Neuronal stem cell (in vitro differentiated cells): Measurements from ENCODE around the gene TNIP1.

Experiments used
- DNase-seq: peaks from one replicate; pipeline ENCODE4 v3.0.0-alpha.2; 2013; ENCODE audit warnings: low spot score
- H2AFZ ChIP-seq: one replicate; pipeline ENCODE4 v1.6.1; 2013; ENCODE audit warnings: mild to moderate bottlenecking, low read length, inconsistent platforms
- H2AK5ac ChIP-seq: 2 replicates; pipeline ENCODE4 v1.6.1; 2013; ENCODE audit warnings: low read depth, mild to moderate bottlenecking, inconsistent platforms, low read length, moderate library complexity, mixed read lengths
- H2BK120ac ChIP-seq: 2 replicates; pipeline ENCODE4 v1.6.1; 2013; ENCODE audit warnings: low read depth, mild to moderate bottlenecking, inconsistent platforms, low read length, moderate library complexity, mixed read lengths
- H2BK12ac ChIP-seq: one replicate; pipeline ENCODE4 v1.6.1; 2013; ENCODE audit warnings: low read length, inconsistent platforms
- H2BK15ac ChIP-seq: 2 replicates; pipeline ENCODE4 v1.6.1; 2013; ENCODE audit warnings: mild to moderate bottlenecking, low read length, inconsistent platforms, mixed read lengths
- H2BK5ac ChIP-seq: one replicate; pipeline ENCODE4 v1.6.1; 2013; ENCODE audit warnings: inconsistent platforms, mild to moderate bottlenecking, low read length, moderate library complexity
- H3K14ac ChIP-seq: one replicate; pipeline ENCODE4 v1.6.1; 2013; ENCODE audit warnings: low read length, inconsistent platforms
- H3K18ac ChIP-seq: 2 replicates; pipeline ENCODE4 v1.6.1; 2013; ENCODE audit warnings: low read length, inconsistent platforms
- H3K23ac ChIP-seq: 2 replicates; pipeline ENCODE4 v1.6.1; 2013; ENCODE audit warnings: low read depth, mild to moderate bottlenecking, mixed read lengths, low read length, inconsistent platforms; ENCODE audit not compliant: poor library complexity
- H3K27ac ChIP-seq: replicated peaks from 3 replicates; pipeline ENCODE4 v1.5.1; 2013; ENCODE audit warnings: low read length, inconsistent platforms
- H3K27me3 ChIP-seq, 3 experiments: 2 replicates each; pipeline ENCODE4 v1.6.1; 2013; ENCODE audit warnings: low read length in 3 of 3, mild to moderate bottlenecking in 2 of 3, inconsistent platforms in 1 of 3, low read depth in 1 of 3, mixed read lengths in 1 of 3, moderate library complexity in 1 of 3; ENCODE audit not compliant: control insufficient read depth in 3 of 3, insufficient read depth in 3 of 3
- H3K36me3 ChIP-seq, 2 donors: replicated peaks in 1 of 2; 2 replicates each; pipeline ENCODE4 v1.6.1; 2013; ENCODE audit warnings: low read length in 2 of 2; ENCODE audit not compliant: control insufficient read depth in 2 of 2, insufficient read depth in 2 of 2
- H3K4ac ChIP-seq: 2 replicates; pipeline ENCODE4 v1.6.1; 2013; ENCODE audit warnings: inconsistent platforms, mild to moderate bottlenecking, low read length, moderate library complexity
- H3K4me1 ChIP-seq, 2 donors: 1 replicate in 1 of 2; 2 replicates in 1 of 2; pipeline ENCODE4 v1.6.1; 2013; ENCODE audit warnings: low read length in 2 of 2, low read depth in 1 of 2; ENCODE audit not compliant: control insufficient read depth in 2 of 2, insufficient read depth in 1 of 2
- H3K4me2 ChIP-seq: one replicate; pipeline ENCODE4 v1.6.1; 2013; ENCODE audit warnings: mild to moderate bottlenecking, low read length, inconsistent platforms; ENCODE audit not compliant: insufficient read depth, poor library complexity, severe bottlenecking
- H3K4me3 ChIP-seq, 2 donors: 2 replicates each; pipeline ENCODE4 v1.5.1; 2013; ENCODE audit warnings: low read length in 2 of 2, mild to moderate bottlenecking in 2 of 2, inconsistent platforms in 1 of 2, moderate library complexity in 1 of 2
- H3K79me1 ChIP-seq: one replicate; pipeline ENCODE4 v1.6.1; 2013; ENCODE audit warnings: low read depth, mild to moderate bottlenecking, inconsistent platforms, low read length, moderate library complexity
- H3K9ac ChIP-seq: one replicate; pipeline ENCODE4 v1.6.1; 2013; ENCODE audit warnings: mild to moderate bottlenecking, low read depth, low read length, inconsistent platforms; ENCODE audit not compliant: poor library complexity
- H3K9me3 ChIP-seq, 2 donors: replicated peaks in 1 of 2; 2 replicates each; pipeline versions ENCODE3 to v1.6.1; 2013; ENCODE audit warnings: low read length in 2 of 2, mild to moderate bottlenecking in 2 of 2, inconsistent platforms in 1 of 2, low read depth in 1 of 2, mixed read lengths in 1 of 2, moderate library complexity in 1 of 2; ENCODE audit not compliant: control insufficient read depth in 2 of 2, insufficient read depth in 1 of 2
- H4K8ac ChIP-seq: one replicate; pipeline ENCODE4 v1.6.1; 2013; ENCODE audit warnings: low read depth, mild to moderate bottlenecking, inconsistent platforms, low read length, moderate library complexity
- H4K91ac ChIP-seq: one replicate; pipeline ENCODE4 v1.6.1; 2013; ENCODE audit warnings: low read length, low read depth, mild to moderate bottlenecking, inconsistent platforms; ENCODE audit not compliant: poor library complexity
- WGBS, 2 donors: extraction: QIAGEN DNeasy Blood & Tissue Kit; methylation state at CpG; one replicate each; pipeline ENCODE4 v1.1.7; 2013; ENCODE audit warnings: missing lambda C conversion rate in 2 of 2, mixed read lengths in 1 of 2; ENCODE audit not compliant: insufficient read length in 2 of 2, insufficient replicate concordance in 1 of 2; ENCODE audit errors: extremely low coverage in 2 of 2; 5-methylcytosine and 5-hydroxymethylcytosine counted together

Gene TNIP1

GRCh38 chr5:151051066-151051930 is 29.5 kb downstream of the TNIP1 start:
- H3K4me2 ChIP-seq: no peak overlapping the region
- no peak overlapping the region for H3K27ac ChIP-seq
- H3K36me3 ChIP-seq: peaks cover 8 to 31% of the 10 kb centered on the region in 2 donors
- H3K79me1 ChIP-seq: peaks cover 2% of the 10 kb centered on the region
- H2BK12ac ChIP-seq: no peak overlapping the region
- DNase-seq: peak; percentile 74
- H3K4me1 ChIP-seq: no peaks in the 10 kb centered on the region
- H2BK120ac ChIP-seq: no peak overlapping the region
- no peak overlapping the region for H3K14ac ChIP-seq
- H2BK15ac ChIP-seq: no peak overlapping the region
- H3K4ac ChIP-seq: no peak overlapping the region
- H2AK5ac ChIP-seq: no peak overlapping the region
- no CpG with 5 or more reads among the region's 6 CpGs for WGBS, 2 donors
- H3K9ac ChIP-seq: no peak overlapping the region
- H4K91ac ChIP-seq: no peak overlapping the region
- H4K8ac ChIP-seq: no peak overlapping the region
- H3K18ac ChIP-seq: no peak overlapping the region
- H3K27me3 ChIP-seq: no peaks in the 10 kb centered on the region
- H2AFZ ChIP-seq: no peak overlapping the region
- H3K9me3 ChIP-seq: peaks cover 0 to 2% of the 10 kb centered on the region in 2 donors
- no peak overlapping the region for H3K23ac ChIP-seq
- no peak overlapping the region for H2BK5ac ChIP-seq
- H3K4me3 ChIP-seq: no peak overlapping the region

GRCh38 chr5:151048526-151048925 is 32.3 kb downstream of the TNIP1 start:
- Histone ChIP-seq H3K27me3 (no peaks in the 10 kb centered on the region), H3K4me1 (no peaks in the 10 kb centered on the region), H2BK120ac (no peak overlapping the region), H3K4ac (no peak overlapping the region), H3K4me3 (peak overlapping the region in 1 of 2 donors; percentile 46), H4K8ac (no peak overlapping the region), H4K91ac (no peak overlapping the region), H3K14ac (no peak overlapping the region), H2AK5ac (no peak overlapping the region), H3K79me1 (no peaks in the 10 kb centered on the region), H3K9me3 (peaks cover 0 to 2% of the 10 kb centered on the region in 2 donors), H3K36me3 (peaks cover 13 to 43% of the 10 kb centered on the region in 2 donors), H2BK5ac (no peak overlapping the region), H3K23ac (no peak overlapping the region), H3K4me2 (no peak overlapping the region), H2BK12ac (no peak overlapping the region), H3K18ac (no peak overlapping the region), H2BK15ac (no peak overlapping the region), H3K9ac (no peak overlapping the region), H2AFZ (no peak overlapping the region), H3K27ac (no peak overlapping the region)
- no CpG with 5 or more reads among the region's 7 CpGs for WGBS, 2 donors
- DNase-seq: no peak

- Histone ChIP-seq H3K36me3 (peaks cover 13 to 43% of the 10 kb centered on the region in 2 donors), H2BK15ac (no peak overlapping the region), H4K91ac (no peak overlapping the region), H3K4ac (no peak overlapping the region), H3K23ac (no peak overlapping the region), H3K27ac (no peak overlapping the region), H2AFZ (no peak overlapping the region), H2BK12ac (no peak overlapping the region), H3K18ac (no peak overlapping the region), H3K27me3 (no peaks in the 10 kb centered on the region), H3K4me2 (no peak overlapping the region), H4K8ac (no peak overlapping the region), H2AK5ac (no peak overlapping the region), H3K79me1 (no peaks in the 10 kb centered on the region), H2BK120ac (no peak overlapping the region), H3K9ac (no peak overlapping the region), H2BK5ac (no peak overlapping the region), H3K4me1 (no peaks in the 10 kb centered on the region), H3K14ac (no peak overlapping the region), H3K9me3 (peaks cover 0 to 2% of the 10 kb centered on the region in 2 donors), H3K4me3 (no peak overlapping the region)
- no CpG with 5 or more reads among the region's 13 CpGs for WGBS, 2 donors
- no peak for DNase-seq
These were observed 32.9 kb downstream of the TNIP1 start for GRCh38 chr5:151047814-151048425.

GRCh38 chr5:151042453-151043093 is 38.3 kb downstream of the TNIP1 start:
- WGBS, 2 donors: no CpG with 5 or more reads among the region's 12 CpGs

More at GRCh38 chr5:151042453-151043093, 38.3 kb downstream of the TNIP1 start:
- Histone ChIP-seq H3K18ac (no peak overlapping the region), H4K8ac (no peak overlapping the region), H3K4me2 (no peak overlapping the region), H2BK12ac (no peak overlapping the region), H4K91ac (no peak overlapping the region), H3K4me1 (no peaks in the 10 kb centered on the region), H3K79me1 (no peaks in the 10 kb centered on the region), H3K4ac (no peak overlapping the region), H2BK5ac (no peak overlapping the region), H3K27ac (no peak overlapping the region), H2AFZ (no peak overlapping the region), H2BK120ac (no peak overlapping the region), H2AK5ac (no peak overlapping the region), H2BK15ac (no peak overlapping the region), H3K4me3 (no peak overlapping the region), H3K23ac (peak overlapping the region; percentile 52), H3K27me3 (no peaks in the 10 kb centered on the region), H3K9me3 (no peaks in the 10 kb centered on the region), H3K9ac (no peak overlapping the region), H3K14ac (no peak overlapping the region), H3K36me3 (peaks cover 17 to 51% of the 10 kb centered on the region in 2 donors)
- DNase-seq: no peak
